ENCODE results near the gene ASIC1. TPM values are rescaled to one million over a fixed set of nuclear protein-coding genes. Genes with fewer than 3 reads are reported as not detected.

Gene ASIC1
- total and polyA plus RNA-seq, 2 experiments from 2014 or later = 0.76 to 1.5 TPM

DNA sequence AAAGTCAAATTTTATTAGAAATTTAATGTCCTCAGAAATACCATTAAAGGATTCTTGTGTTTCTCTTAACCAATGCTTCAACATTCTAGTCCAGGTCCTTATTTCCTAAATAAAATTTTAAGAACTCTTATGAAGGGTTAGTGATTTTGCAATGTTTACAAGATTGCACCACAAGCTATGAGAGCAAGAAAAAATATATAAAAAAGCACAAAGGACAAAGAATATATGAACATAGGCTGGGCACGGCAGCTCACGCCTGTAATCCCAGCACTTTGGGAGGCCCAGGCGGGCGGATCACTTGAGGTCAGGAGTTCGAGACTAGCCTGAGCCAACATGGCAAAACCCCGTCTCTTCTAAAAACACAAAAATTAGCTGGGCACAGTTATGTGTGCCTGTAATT is 39.8 kb upstream of the ASIC1 start:
- Mint-ChIP-seq H3K27ac (no peak overlapping the region), H3K27me3 (ENCODE audit: insufficient read depth, low read depth, poor library complexity) (peaks cover 3% of the 10 kb centered on the region), H3K4me1 (peaks cover 13% of the 10 kb centered on the region), H3K9me3 (no peaks in the 10 kb centered on the region), H3K4me3 (no peak overlapping the region), H3K36me3 (ENCODE audit: low read depth) (peaks cover 25% of the 10 kb centered on the region)
- no peak for DNase-seq (ENCODE audit: low spot score)
- peaks cover 10% of the 10 kb centered on the region; the same call in 1 of the 2 replicates for H3K36me3 ChIP-seq (ENCODE audit: insufficient read depth)
- H3K4me2 ChIP-seq = no peak overlapping the region
- TF ChIP-seq, protein P1, sequence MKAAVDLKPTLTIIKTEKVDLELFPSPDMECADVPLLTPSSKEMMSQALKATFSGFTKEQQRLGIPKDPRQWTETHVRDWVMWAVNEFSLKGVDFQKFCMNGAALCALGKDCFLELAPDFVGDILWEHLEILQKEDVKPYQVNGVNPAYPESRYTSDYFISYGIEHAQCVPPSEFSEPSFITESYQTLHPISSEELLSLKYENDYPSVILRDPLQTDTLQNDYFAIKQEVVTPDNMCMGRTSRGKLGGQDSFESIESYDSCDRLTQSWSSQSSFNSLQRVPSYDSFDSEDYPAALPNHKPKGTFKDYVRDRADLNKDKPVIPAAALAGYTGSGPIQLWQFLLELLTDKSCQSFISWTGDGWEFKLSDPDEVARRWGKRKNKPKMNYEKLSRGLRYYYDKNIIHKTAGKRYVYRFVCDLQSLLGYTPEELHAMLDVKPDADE (IDR thresholded peaks at IDR 0.05) = no peak
- TF ChIP-seq ZNF114 (CRISPR knock-in tag; IDR thresholded peaks at IDR 0.05) (no peak), STAT1 (IDR thresholded peaks at IDR 0.05; ENCODE audit: unreplicated experiment) (no peak), CTCF (conservative IDR thresholded peaks at IDR 0.05; ENCODE audit: low read depth in 2 of 2) (no peak), ZNF462 (CRISPR knock-in tag; IDR thresholded peaks at IDR 0.05) (no peak), JUNB (IDR thresholded peaks at IDR 0.05; ENCODE audit: unreplicated experiment) (no peak), CREB1 (CRISPR knock-in tag; IDR thresholded peaks at IDR 0.05; ENCODE audit: low read depth) (no peak), EZH2 (IDR thresholded peaks at IDR 0.05; ENCODE audit: low read depth, unreplicated experiment) (no peak), NANOG (IDR thresholded peaks at IDR 0.05; ENCODE audit: borderline replicate concordance) (no peak), EZH2phosphoT487 (IDR thresholded peaks at IDR 0.05; ENCODE audit: unreplicated experiment) (no peak), ZNF331 (CRISPR knock-in tag; IDR thresholded peaks at IDR 0.05; ENCODE audit: low read depth) (no peak), POLR2AphosphoS5 (IDR thresholded peaks at IDR 0.05; ENCODE audit: low read depth) (no peak)
- TF ChIP-seq, protein P2, sequence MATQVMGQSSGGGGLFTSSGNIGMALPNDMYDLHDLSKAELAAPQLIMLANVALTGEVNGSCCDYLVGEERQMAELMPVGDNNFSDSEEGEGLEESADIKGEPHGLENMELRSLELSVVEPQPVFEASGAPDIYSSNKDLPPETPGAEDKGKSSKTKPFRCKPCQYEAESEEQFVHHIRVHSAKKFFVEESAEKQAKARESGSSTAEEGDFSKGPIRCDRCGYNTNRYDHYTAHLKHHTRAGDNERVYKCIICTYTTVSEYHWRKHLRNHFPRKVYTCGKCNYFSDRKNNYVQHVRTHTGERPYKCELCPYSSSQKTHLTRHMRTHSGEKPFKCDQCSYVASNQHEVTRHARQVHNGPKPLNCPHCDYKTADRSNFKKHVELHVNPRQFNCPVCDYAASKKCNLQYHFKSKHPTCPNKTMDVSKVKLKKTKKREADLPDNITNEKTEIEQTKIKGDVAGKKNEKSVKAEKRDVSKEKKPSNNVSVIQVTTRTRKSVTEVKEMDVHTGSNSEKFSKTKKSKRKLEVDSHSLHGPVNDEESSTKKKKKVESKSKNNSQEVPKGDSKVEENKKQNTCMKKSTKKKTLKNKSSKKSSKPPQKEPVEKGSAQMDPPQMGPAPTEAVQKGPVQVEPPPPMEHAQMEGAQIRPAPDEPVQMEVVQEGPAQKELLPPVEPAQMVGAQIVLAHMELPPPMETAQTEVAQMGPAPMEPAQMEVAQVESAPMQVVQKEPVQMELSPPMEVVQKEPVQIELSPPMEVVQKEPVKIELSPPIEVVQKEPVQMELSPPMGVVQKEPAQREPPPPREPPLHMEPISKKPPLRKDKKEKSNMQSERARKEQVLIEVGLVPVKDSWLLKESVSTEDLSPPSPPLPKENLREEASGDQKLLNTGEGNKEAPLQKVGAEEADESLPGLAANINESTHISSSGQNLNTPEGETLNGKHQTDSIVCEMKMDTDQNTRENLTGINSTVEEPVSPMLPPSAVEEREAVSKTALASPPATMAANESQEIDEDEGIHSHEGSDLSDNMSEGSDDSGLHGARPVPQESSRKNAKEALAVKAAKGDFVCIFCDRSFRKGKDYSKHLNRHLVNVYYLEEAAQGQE (IDR thresholded peaks at IDR 0.05; ENCODE audit: unreplicated experiment) = no peak
- no peak for ATAC-seq
- no peaks in the 10 kb centered on the region for H3F3A ChIP-seq (replicated peaks; ENCODE audit: low read depth)
- H3K9me2 ChIP-seq (ENCODE audit: insufficient read depth) = no peaks in the 10 kb centered on the region
- peaks cover 6% of the 10 kb centered on the region for H4K20me1 ChIP-seq (replicated peaks; ENCODE audit: insufficient read depth)
- H3K4me1 ChIP-seq (ENCODE audit: insufficient read depth) = peaks cover 6% of the 10 kb centered on the region; the same call in 1 of the 2 replicates
- no peak overlapping the region for H3K27ac ChIP-seq (ENCODE audit: low read depth)
- H3K27me3 ChIP-seq (ENCODE audit: insufficient read depth) = no peaks in the 10 kb centered on the region
- no peak overlapping the region for H3K4me3 ChIP-seq
- H2AFZ ChIP-seq = no peak overlapping the region
- H3K79me2 ChIP-seq (replicated peaks; ENCODE audit: insufficient read depth) = peaks cover 65% of the 10 kb centered on the region
